Measurements from ENCODE around the gene GPR173. TPM values are rescaled to one million over a fixed set of nuclear protein-coding genes. Genes with fewer than 3 reads are reported as not detected.

Gene GPR173
- total and polyA plus RNA-seq, 9 of the 15 experiments (the other 6 are each of a cell fraction or from before 2014, with no cell fraction given) = 0.01 TPM; not detected in 8

DNA sequence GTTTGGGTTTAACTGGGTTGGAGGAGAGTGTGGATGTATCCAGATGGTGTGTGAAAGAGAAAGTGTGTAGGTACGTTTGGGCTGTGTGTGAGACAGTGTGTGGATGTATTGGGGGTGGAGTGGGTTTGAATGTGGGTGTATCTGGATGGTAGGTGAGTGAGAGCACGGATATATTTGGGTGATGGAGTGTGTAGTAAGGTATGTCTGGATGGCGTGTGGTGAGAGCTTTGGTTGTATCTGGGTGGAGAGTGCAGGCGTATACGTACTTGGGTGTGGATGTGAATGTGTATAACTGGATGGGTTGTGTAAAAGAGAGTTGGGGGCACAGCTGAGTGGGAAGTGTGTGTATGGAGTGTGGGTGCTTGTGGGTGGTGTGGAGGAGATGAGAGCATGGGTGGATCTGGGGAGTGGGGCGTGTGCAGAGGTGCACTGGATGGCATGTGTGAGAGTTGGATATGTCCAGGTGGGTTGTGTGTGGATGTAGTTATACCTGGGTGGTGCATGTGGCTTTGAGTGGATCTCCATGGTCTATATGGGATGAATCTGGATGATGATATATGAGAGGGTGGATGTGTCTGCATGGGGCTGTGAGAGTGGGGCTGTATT, 6.8 kb downstream of the GPR173 start (continued):
- TF ChIP-seq, protein P1, sequence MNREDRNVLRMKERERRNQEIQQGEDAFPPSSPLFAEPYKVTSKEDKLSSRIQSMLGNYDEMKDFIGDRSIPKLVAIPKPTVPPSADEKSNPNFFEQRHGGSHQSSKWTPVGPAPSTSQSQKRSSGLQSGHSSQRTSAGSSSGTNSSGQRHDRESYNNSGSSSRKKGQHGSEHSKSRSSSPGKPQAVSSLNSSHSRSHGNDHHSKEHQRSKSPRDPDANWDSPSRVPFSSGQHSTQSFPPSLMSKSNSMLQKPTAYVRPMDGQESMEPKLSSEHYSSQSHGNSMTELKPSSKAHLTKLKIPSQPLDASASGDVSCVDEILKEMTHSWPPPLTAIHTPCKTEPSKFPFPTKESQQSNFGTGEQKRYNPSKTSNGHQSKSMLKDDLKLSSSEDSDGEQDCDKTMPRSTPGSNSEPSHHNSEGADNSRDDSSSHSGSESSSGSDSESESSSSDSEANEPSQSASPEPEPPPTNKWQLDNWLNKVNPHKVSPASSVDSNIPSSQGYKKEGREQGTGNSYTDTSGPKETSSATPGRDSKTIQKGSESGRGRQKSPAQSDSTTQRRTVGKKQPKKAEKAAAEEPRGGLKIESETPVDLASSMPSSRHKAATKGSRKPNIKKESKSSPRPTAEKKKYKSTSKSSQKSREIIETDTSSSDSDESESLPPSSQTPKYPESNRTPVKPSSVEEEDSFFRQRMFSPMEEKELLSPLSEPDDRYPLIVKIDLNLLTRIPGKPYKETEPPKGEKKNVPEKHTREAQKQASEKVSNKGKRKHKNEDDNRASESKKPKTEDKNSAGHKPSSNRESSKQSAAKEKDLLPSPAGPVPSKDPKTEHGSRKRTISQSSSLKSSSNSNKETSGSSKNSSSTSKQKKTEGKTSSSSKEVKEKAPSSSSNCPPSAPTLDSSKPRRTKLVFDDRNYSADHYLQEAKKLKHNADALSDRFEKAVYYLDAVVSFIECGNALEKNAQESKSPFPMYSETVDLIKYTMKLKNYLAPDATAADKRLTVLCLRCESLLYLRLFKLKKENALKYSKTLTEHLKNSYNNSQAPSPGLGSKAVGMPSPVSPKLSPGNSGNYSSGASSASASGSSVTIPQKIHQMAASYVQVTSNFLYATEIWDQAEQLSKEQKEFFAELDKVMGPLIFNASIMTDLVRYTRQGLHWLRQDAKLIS (CRISPR knock-in tag; IDR thresholded peaks at IDR 0.05) = no peak
- TF ChIP-seq STAG1 (CRISPR knock-in tag; IDR thresholded peaks at IDR 0.05; ENCODE audit: borderline replicate concordance) = no peak

DNA sequence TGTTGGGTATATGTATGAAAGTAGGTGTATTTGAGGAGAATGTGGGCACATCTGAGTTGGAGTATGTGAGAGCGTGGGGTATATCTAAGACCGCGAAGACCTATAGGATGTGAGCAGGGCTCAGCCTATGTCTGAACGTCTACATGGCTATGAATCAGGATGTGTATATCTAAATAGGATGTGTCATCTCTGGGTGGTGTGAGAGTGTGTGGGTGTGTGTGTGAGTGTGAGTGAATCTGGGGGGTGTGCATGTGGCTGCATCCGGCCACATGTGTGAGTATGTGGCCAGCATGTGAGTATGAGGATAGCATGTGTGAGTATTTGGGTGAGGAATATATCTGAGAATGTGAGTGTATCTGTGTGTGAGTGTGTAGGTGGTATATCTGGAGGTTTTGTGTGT, 7.7 kb downstream of the GPR173 start:
- no peak overlapping the region for H3K9ac ChIP-seq (ENCODE audit: insufficient read depth in 1 of 2, low read depth in 2 of 2, low read length in 2 of 2)
- 19% methylated on average over 5 of the region's 5 CpGs for WGBS (ENCODE audit: insufficient coverage, low coverage, missing lambda C conversion rate)
- intact Hi-C loops (cut with micrococcal nuclease) = no loop called here
- H3K4me1 ChIP-seq (replicated peaks in 1 of 2; ENCODE audit: control insufficient read depth in 2 of 2, insufficient read depth in 2 of 2, low read length in 2 of 2) = no peaks in the 10 kb centered on the region
- no peaks in the 10 kb centered on the region for H3K9me1 ChIP-seq (ENCODE audit: control insufficient read depth, insufficient read depth, low read length)
- no peak for DNase-seq (ENCODE audit: extremely low read depth in 1 of 4, low spot score in 3 of 4)
- no peak overlapping the region for H2AFZ ChIP-seq (ENCODE audit: low read depth, low read length)
- no peaks in the 10 kb centered on the region for H3K79me2 ChIP-seq (ENCODE audit: control insufficient read depth, insufficient read depth, low read length)
- no peak overlapping the region for H3K4me3 ChIP-seq
- no peaks in the 10 kb centered on the region; a peak in 1 of 5 replicates for H3K27me3 ChIP-seq (ENCODE audit: control insufficient read depth in 2 of 2, insufficient read depth in 2 of 2, low read length in 2 of 2)
- FAIRE-seq = no peak
- no peak overlapping the region for H3K27ac ChIP-seq (ENCODE audit: extremely low read depth, low read depth, low read length)
- ChIA-PET CTCF (ENCODE audit: low intra/inter-chr PET ratio) (no interaction called here), POLR2A (no interaction called here)
- no peak for ATAC-seq
- no peak overlapping the region for H3K4me2 ChIP-seq (ENCODE audit: insufficient read depth, low read length)
- H3K36me3 ChIP-seq (ENCODE audit: control insufficient read depth, insufficient read depth, low read length) = no peaks in the 10 kb centered on the region
- TF ChIP-seq, protein P2, sequence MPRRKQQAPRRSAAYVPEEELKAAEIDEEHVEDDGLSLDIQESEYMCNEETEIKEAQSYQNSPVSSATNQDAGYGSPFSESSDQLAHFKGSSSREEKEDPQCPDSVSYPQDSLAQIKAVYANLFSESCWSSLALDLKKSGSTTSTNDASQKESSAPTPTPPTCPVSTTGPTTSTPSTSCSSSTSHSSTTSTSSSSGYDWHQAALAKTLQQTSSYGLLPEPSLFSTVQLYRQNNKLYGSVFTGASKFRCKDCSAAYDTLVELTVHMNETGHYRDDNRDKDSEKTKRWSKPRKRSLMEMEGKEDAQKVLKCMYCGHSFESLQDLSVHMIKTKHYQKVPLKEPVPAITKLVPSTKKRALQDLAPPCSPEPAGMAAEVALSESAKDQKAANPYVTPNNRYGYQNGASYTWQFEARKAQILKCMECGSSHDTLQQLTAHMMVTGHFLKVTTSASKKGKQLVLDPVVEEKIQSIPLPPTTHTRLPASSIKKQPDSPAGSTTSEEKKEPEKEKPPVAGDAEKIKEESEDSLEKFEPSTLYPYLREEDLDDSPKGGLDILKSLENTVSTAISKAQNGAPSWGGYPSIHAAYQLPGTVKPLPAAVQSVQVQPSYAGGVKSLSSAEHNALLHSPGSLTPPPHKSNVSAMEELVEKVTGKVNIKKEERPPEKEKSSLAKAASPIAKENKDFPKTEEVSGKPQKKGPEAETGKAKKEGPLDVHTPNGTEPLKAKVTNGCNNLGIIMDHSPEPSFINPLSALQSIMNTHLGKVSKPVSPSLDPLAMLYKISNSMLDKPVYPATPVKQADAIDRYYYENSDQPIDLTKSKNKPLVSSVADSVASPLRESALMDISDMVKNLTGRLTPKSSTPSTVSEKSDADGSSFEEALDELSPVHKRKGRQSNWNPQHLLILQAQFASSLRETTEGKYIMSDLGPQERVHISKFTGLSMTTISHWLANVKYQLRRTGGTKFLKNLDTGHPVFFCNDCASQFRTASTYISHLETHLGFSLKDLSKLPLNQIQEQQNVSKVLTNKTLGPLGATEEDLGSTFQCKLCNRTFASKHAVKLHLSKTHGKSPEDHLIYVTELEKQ (CRISPR knock-in tag; IDR thresholded peaks at IDR 0.05) = no peak
- no peaks in the 10 kb centered on the region for H4K20me1 ChIP-seq (replicated peaks; ENCODE audit: control insufficient read depth, insufficient read depth, low read length)
- BruUV-seq (replicated peaks) = no TSS peak
- H3K9me3 ChIP-seq (replicated peaks; ENCODE audit: control insufficient read depth, insufficient read depth, low read depth, low read length) = no peaks in the 10 kb centered on the region
- in situ Hi-C loops (cut with MboI) = no loop called here

All from K562 (cell line).